PC-3 (cell line): ENCODE measurements around the gene P3R3URF. TPM values are rescaled to one million over a fixed set of nuclear protein-coding genes. Genes with fewer than 3 reads are reported as not detected.

Source experiments
- ATAC-seq: fragments of 200-7000 bp; cut with Tn5 transposase; 2 replicates; pipeline ENCODE4 v1.9.1; 2020; ENCODE audit warnings: mild to moderate bottlenecking, moderate library complexity
- BruUV-seq: library from RNA; stranded (reverse); fragments of 400-500 nt; replicated peaks from 2 replicates; lab custom pipeline; 2021; lab: Mats Ljungman, UMichigan
- CTCF ChIA-PET: fragments of 300-600 bp; sonication (Branson Sonifier 250); formaldehyde crosslinking; loops from one replicate; lab custom pipeline; 2022; ENCODE audit warnings: antibody characterized with exemption; lab: Charles Lee
- POLR2A ChIA-PET: fragments of 300-600 bp; sonication (Branson Sonifier 250); formaldehyde crosslinking; loops from one replicate; lab custom pipeline; 2022; ENCODE audit warnings: antibody characterized with exemption; ENCODE audit not compliant: unreplicated experiment; lab: Charles Lee
- DNase-seq: peaks from one replicate; pipeline ENCODE4 v3.0.0-alpha.2; 2015
- H2AFZ ChIP-seq: fragments of 300-600 bp; sonication (generic); 2 replicates; pipeline ENCODE4 v1.6.0; 2016; ENCODE audit warnings: antibody characterized with exemption, low read length
- H3F3A ChIP-seq: fragments of 300-600 bp; sonication (generic); one replicate; pipeline ENCODE4 v1.6.0; 2017; ENCODE audit warnings: antibody characterized with exemption, low read length, control low read depth, mild to moderate bottlenecking; ENCODE audit not compliant: unreplicated experiment
- H3K27ac ChIP-seq: fragments of 300-600 bp; sonication (generic); 2 replicates; pipeline ENCODE4 v1.5.1; 2016; ENCODE audit warnings: mild to moderate bottlenecking, low read length
- H3K27me3 ChIP-seq: fragments of 300-600 bp; sonication (generic); 2 replicates; pipeline ENCODE4 v1.6.1; 2016; ENCODE audit warnings: low read length, mixed read lengths
- H3K36me3 ChIP-seq: fragments of 300-600 bp; sonication (generic); 2 replicates; pipeline ENCODE4 v1.6.1; 2016; ENCODE audit warnings: low read depth, mixed run types, low read length, mixed read lengths
- H3K4me1 ChIP-seq: fragments of 300-600 bp; sonication (generic); 2 replicates; pipeline ENCODE4 v1.5.1; 2016; ENCODE audit warnings: low read length; ENCODE audit not compliant: insufficient read depth
- H3K4me2 ChIP-seq: fragments of 300-600 bp; sonication (generic); 2 replicates; pipeline ENCODE4 v1.6.0; 2016; ENCODE audit warnings: low read length
- H3K4me3 ChIP-seq: fragments of 300-600 bp; sonication (generic); 2 replicates; pipeline ENCODE4 v1.5.1; 2016; ENCODE audit warnings: mild to moderate bottlenecking, low read length, mixed read lengths
- H3K79me2 ChIP-seq: fragments of 300-600 bp; sonication (generic); 2 replicates; pipeline ENCODE4 v1.6.1; 2017; ENCODE audit warnings: low read length, mixed read lengths
- H3K9ac ChIP-seq: fragments of 300-600 bp; sonication (generic); 2 replicates; pipeline ENCODE4 v1.6.0; 2016; ENCODE audit warnings: mild to moderate bottlenecking, low read length
- H3K9me2 ChIP-seq: fragments of 300-600 bp; sonication (generic); replicated peaks from 2 replicates; pipeline ENCODE4 v1.6.1; 2016; ENCODE audit warnings: mixed run types, low read length, mixed read lengths
- H3K9me3 ChIP-seq: fragments of 300-600 bp; sonication (generic); 2 replicates; pipeline ENCODE4 v1.6.1; 2016; ENCODE audit warnings: low read length, mixed read lengths
- H4K20me1 ChIP-seq: fragments of 300-600 bp; sonication (generic); 2 replicates; pipeline ENCODE4 v1.6.1; 2016; ENCODE audit warnings: low read length, mixed read lengths
- CTCF ChIP-seq: fragments of 300-600 bp; sonication (generic); conservative IDR thresholded peaks from 2 replicates; pipeline ENCODE4 v1.5.1; 2017; ENCODE audit warnings: antibody characterized with exemption, low read depth, mild to moderate bottlenecking, low read length
- EZH2 ChIP-seq: fragments of 300-600 bp; sonication (generic); IDR thresholded peaks from one replicate; pipeline ENCODE4 v1.6.1; 2017; ENCODE audit warnings: antibody characterized with exemption, mild to moderate bottlenecking, low read length; ENCODE audit not compliant: unreplicated experiment
- EZH2phosphoT487 ChIP-seq: fragments of 300-600 bp; sonication (generic); IDR thresholded peaks from 2 replicates; pipeline ENCODE4 v1.6.1; 2018; ENCODE audit warnings: mild to moderate bottlenecking, antibody characterized with exemption, low read length, borderline replicate concordance
- intact Hi-C: fragments of 100-400 bp; cut with micrococcal nuclease; formaldehyde crosslinking; loops from 2 replicates; pipeline ENCODE4 v1.9.0; 2023
- total RNA-seq: library from RNA; depleted of rRNA; stranded (reverse); fragments of >200 nt; gene quantifications from 2 replicates; pipeline ENCODE4 v1.2.3, GENCODE V29; 2014

The P3R3URF gene
- total RNA-seq, 1 experiment from 2014 or later = not detected

- intact Hi-C loops = no loop called here
- no peaks in the 10 kb centered on the region for H3K9me2 ChIP-seq
- no peaks in the 10 kb centered on the region for H3K4me1 ChIP-seq
- H4K20me1 ChIP-seq = no peaks in the 10 kb centered on the region
- no peak for ATAC-seq
- H3K27ac ChIP-seq = no peak overlapping the region
- H3K4me3 ChIP-seq = no peak overlapping the region
- H3K9ac ChIP-seq = no peak overlapping the region
- H2AFZ ChIP-seq = no peak overlapping the region
- TF ChIP-seq EZH2phosphoT487 (no peak), CTCF (no peak), EZH2 (no peak)
- no peaks in the 10 kb centered on the region for H3K9me3 ChIP-seq
- no peaks in the 10 kb centered on the region for H3K36me3 ChIP-seq
- ChIA-PET CTCF (no interaction called here), POLR2A (no interaction called here)
- H3K79me2 ChIP-seq = no peaks in the 10 kb centered on the region
- DNase-seq = no peak
- H3K27me3 ChIP-seq = no peaks in the 10 kb centered on the region
- no peak overlapping the region for H3K4me2 ChIP-seq
- no peaks in the 10 kb centered on the region for H3F3A ChIP-seq
- no TSS peak for BruUV-seq
These were observed 16.8 kb downstream of the P3R3URF start for GRCh38 chr1:46159516-46159915.

GRCh38 chr1:46158312-46159281, 17.7 kb downstream of the P3R3URF start:
- intact Hi-C loops = no loop called here
- H3K9me2 ChIP-seq = no peaks in the 10 kb centered on the region
- no peaks in the 10 kb centered on the region for H3K36me3 ChIP-seq
- H3F3A ChIP-seq = no peaks in the 10 kb centered on the region
- no peaks in the 10 kb centered on the region for H4K20me1 ChIP-seq
- ChIA-PET POLR2A (no interaction called here), CTCF (no interaction called here)
- no peak overlapping the region for H2AFZ ChIP-seq
- no peak overlapping the region for H3K27ac ChIP-seq
- ATAC-seq = no peak
- no peaks in the 10 kb centered on the region for H3K4me1 ChIP-seq
- no TSS peak for BruUV-seq
- H3K9me3 ChIP-seq = no peaks in the 10 kb centered on the region
- H3K4me2 ChIP-seq = no peak overlapping the region
- TF ChIP-seq EZH2 (no peak), CTCF (no peak), EZH2phosphoT487 (no peak)
- H3K9ac ChIP-seq = no peak overlapping the region
- DNase-seq = no peak
- H3K4me3 ChIP-seq = no peak overlapping the region
- H3K27me3 ChIP-seq = no peaks in the 10 kb centered on the region
- H3K79me2 ChIP-seq = no peaks in the 10 kb centered on the region

GRCh38 chr1:46157916-46158311, 18.4 kb downstream of the P3R3URF start:
- no TSS peak for BruUV-seq
- ATAC-seq = no peak
- H3K4me2 ChIP-seq = no peak overlapping the region

More at GRCh38 chr1:46157916-46158311, 18.4 kb downstream of the P3R3URF start:
- POLR2A ChIA-PET = no interaction called here
- Histone ChIP-seq H4K20me1 (no peaks in the 10 kb centered on the region), H3K4me1 (no peaks in the 10 kb centered on the region), H3K9me2 (no peaks in the 10 kb centered on the region), H3K27ac (no peak overlapping the region), H3F3A (no peaks in the 10 kb centered on the region), H3K36me3 (no peaks in the 10 kb centered on the region), H3K9me3 (no peaks in the 10 kb centered on the region), H2AFZ (no peak overlapping the region), H3K4me3 (no peak overlapping the region), H3K27me3 (no peaks in the 10 kb centered on the region), H3K79me2 (no peaks in the 10 kb centered on the region), H3K9ac (no peak overlapping the region)
- DNase-seq = no peak
- TF ChIP-seq EZH2phosphoT487 (no peak), EZH2 (no peak), CTCF (no peak)
- CTCF ChIA-PET = no interaction called here
- intact Hi-C loops = no loop called here
